Keratinocyte (primary cell): ENCODE measurements around the gene PPP2R5E. TPM values are rescaled to one million over a fixed set of nuclear protein-coding genes. Genes with fewer than 3 reads are reported as not detected.

Experiments used
- DNase-seq: peaks from one replicate; pipeline ENCODE4 v3.0.0-alpha.2; 2011; ENCODE audit warnings: low read depth, missing footprints, low spot score
- FAIRE-seq: peaks from 2 replicates; lab custom pipeline; 2011; peaks lifted over from hg19 to GRCh38; lab: Jason Lieb, UNC
- H2AFZ ChIP-seq: 2 replicates; pipeline ENCODE4 v1.6.0; 2012; ENCODE audit warnings: low read length, control low read depth, inconsistent platforms; ENCODE audit not compliant: control insufficient read depth
- H3K27ac ChIP-seq: 2 replicates; pipeline ENCODE4 v1.5.1; 2011; ENCODE audit warnings: low read length; ENCODE audit not compliant: control insufficient read depth, insufficient read depth
- H3K27me3 ChIP-seq: 3 replicates; pipeline ENCODE4 v1.6.0; 2011; ENCODE audit warnings: low read length; ENCODE audit not compliant: control insufficient read depth, insufficient read depth; ENCODE audit errors: extremely low read depth
- H3K36me3 ChIP-seq, 2 experiments: 2 replicates in 1 of 2; 3 replicates in 1 of 2; pipeline ENCODE4 v1.5.1; 2011; ENCODE audit warnings: low read length in 2 of 2, mild to moderate bottlenecking in 1 of 2; ENCODE audit not compliant: control insufficient read depth in 2 of 2, insufficient read depth in 2 of 2; ENCODE audit errors: extremely low read depth in 1 of 2
- H3K4me1 ChIP-seq: 3 replicates; pipeline ENCODE4 v1.5.1; 2011; ENCODE audit warnings: low read length; ENCODE audit not compliant: control insufficient read depth, insufficient read depth; ENCODE audit errors: extremely low read depth
- H3K4me2 ChIP-seq: 3 replicates; pipeline ENCODE4 v1.6.0; 2011; ENCODE audit warnings: low read depth, low read length; ENCODE audit not compliant: control insufficient read depth, insufficient read depth; ENCODE audit errors: extremely low read depth
- H3K4me3 ChIP-seq, 3 experiments: fragments of 200-600 bp in 1 of 3; sonication (generic) in 1 of 3; 2 replicates in 2 of 3; 3 replicates in 1 of 3; pipeline ENCODE4 v1.5.1; 2011 to 2016; ENCODE audit warnings: low read length in 3 of 3, mild to moderate bottlenecking in 3 of 3, control low read depth in 2 of 3, inconsistent platforms in 1 of 3, low read depth in 1 of 3, mixed read lengths in 1 of 3, mixed run types in 1 of 3, moderate library complexity in 1 of 3; ENCODE audit not compliant: control insufficient read depth in 2 of 3, insufficient read depth in 2 of 3; ENCODE audit errors: extremely low read depth in 1 of 3
- H3K79me2 ChIP-seq: 2 replicates; pipeline ENCODE4 v1.6.0; 2012; ENCODE audit warnings: low read length; ENCODE audit not compliant: control insufficient read depth, insufficient read depth
- H3K9ac ChIP-seq: 3 replicates; pipeline ENCODE4 v1.6.0; 2011; ENCODE audit warnings: low read length; ENCODE audit not compliant: control insufficient read depth, insufficient read depth; ENCODE audit errors: extremely low read depth
- H3K9me1 ChIP-seq: 3 replicates; pipeline ENCODE4 v1.6.0; 2011; ENCODE audit warnings: low read length; ENCODE audit not compliant: control insufficient read depth, insufficient read depth; ENCODE audit errors: extremely low read depth
- H3K9me3 ChIP-seq: 2 replicates; pipeline ENCODE4 v1.5.1; 2012; ENCODE audit warnings: low read depth, low read length; ENCODE audit not compliant: control insufficient read depth
- H4K20me1 ChIP-seq: 3 replicates; pipeline ENCODE4 v1.6.0; 2011; ENCODE audit warnings: low read length; ENCODE audit not compliant: control insufficient read depth, insufficient read depth; ENCODE audit errors: extremely low read depth
- CTCF ChIP-seq, 3 experiments: IDR thresholded peaks in 1 of 3; conservative IDR thresholded peaks in 1 of 3; optimal IDR thresholded peaks in 1 of 3; 2 replicates in 2 of 3; 3 replicates in 1 of 3; pipeline versions ENCODE3 to v1.5.1; 2011; ENCODE audit warnings: low read length in 3 of 3, mild to moderate bottlenecking in 3 of 3, moderate library complexity in 2 of 3, control low read depth in 1 of 3, inconsistent platforms in 1 of 3; ENCODE audit not compliant: insufficient read depth in 2 of 3; ENCODE audit errors: extremely low read depth in 1 of 3
- EZH2 ChIP-seq: IDR thresholded peaks from one replicate; pipeline ENCODE4 v1.6.1; 2012; ENCODE audit warnings: inconsistent platforms, mild to moderate bottlenecking, low read length, moderate library complexity
- dilution Hi-C: fragments of 300-500 bp; cut with MboI; formaldehyde crosslinking; loops from one replicate; pipeline ENCODE4 v1.7.0; 2020; ENCODE audit warnings: low sequenced_read_pairs; ENCODE audit not compliant: extremely low pct_ligation_motif_present
- polyA plus RNA-seq, 5 experiments: library from polyadenylated mRNA; depleted of rRNA in 3 of 5; stranded (reverse) in 3 of 5; stranded (forward) in 1 of 5; unstranded in 1 of 5; fragments of >200 nt; gene quantifications; 1 replicate in 1 of 5; 2 replicates in 3 of 5; 3 replicates in 1 of 5; pipeline versions ENCODE4 v1.2.1 to v1.2.3, GENCODE V29; 2011 to 2012; ENCODE audit warnings: missing spikeins in 2 of 5, low read depth in 1 of 5, low replicate concordance in 1 of 5

PPP2R5E gene
- polyA plus RNA-seq, 1 donor (not counting 4 experiments of a cell fraction or from before 2014, with no cell fraction given) = 22.7 TPM

GRCh38 chr14:63535918-63536317 is 7.3 kb downstream of the PPP2R5E start:
- no peaks in the 10 kb centered on the region for H4K20me1 ChIP-seq

GRCh38 chr14:63533474-63533873 is 9.7 kb downstream of the PPP2R5E start:
- no peak overlapping the region for H2AFZ ChIP-seq
- no peaks in the 10 kb centered on the region for H3K27me3 ChIP-seq
- FAIRE-seq = no peak
- H3K4me1 ChIP-seq = no peaks in the 10 kb centered on the region
- no peak for DNase-seq
- dilution Hi-C loops = no loop called here
- H3K36me3 ChIP-seq = peaks cover 2 to 14% of the 10 kb centered on the region in 2 experiments
- H3K4me3 ChIP-seq = no peak overlapping the region
- no peak overlapping the region for H3K9ac ChIP-seq
- peaks cover 79% of the 10 kb centered on the region for H3K79me2 ChIP-seq
- TF ChIP-seq EZH2 (no peak), CTCF (optimal IDR thresholded peaks at IDR 0.05 in 1 of 3, IDR thresholded peaks at IDR 0.05 in 1 of 3, conservative IDR thresholded peaks at IDR 0.05 in 1 of 3; ENCODE audit: extremely low read depth in 1 of 3, insufficient read depth in 2 of 3, low read length in 3 of 3) (no peak)
- H4K20me1 ChIP-seq = no peaks in the 10 kb centered on the region
- H3K9me1 ChIP-seq = no peaks in the 10 kb centered on the region
- H3K27ac ChIP-seq = no peak overlapping the region
- H3K4me2 ChIP-seq = no peak overlapping the region
- no peaks in the 10 kb centered on the region for H3K9me3 ChIP-seq

More at GRCh38 chr14:63535918-63536317, 7.3 kb downstream of the PPP2R5E start:
- Histone ChIP-seq H3K27ac (no peak overlapping the region), H3K9ac (no peak overlapping the region), H3K9me3 (no peaks in the 10 kb centered on the region), H3K4me2 (no peak overlapping the region), H3K79me2 (peaks cover 85% of the 10 kb centered on the region), H3K4me3 (no peak overlapping the region), H3K36me3 (peaks cover 4 to 20% of the 10 kb centered on the region in 2 experiments), H3K27me3 (no peaks in the 10 kb centered on the region), H3K9me1 (no peaks in the 10 kb centered on the region), H2AFZ (no peak overlapping the region), H3K4me1 (no peaks in the 10 kb centered on the region)
- TF ChIP-seq CTCF (optimal IDR thresholded peaks at IDR 0.05 in 1 of 3, IDR thresholded peaks at IDR 0.05 in 1 of 3, conservative IDR thresholded peaks at IDR 0.05 in 1 of 3; ENCODE audit: extremely low read depth in 1 of 3, insufficient read depth in 2 of 3, low read length in 3 of 3) (no peak), EZH2 (no peak)
- no peak for FAIRE-seq
- DNase-seq = no peak
- dilution Hi-C loops = no loop called here
